Brain pericyte (primary cell): ENCODE data around the gene SPRR2A.
"Not testable (repeated sequence)": the region's sequence is repeated elsewhere in the genome, so short reads cannot be mapped to it uniquely, and the experiment has no call there.

Experiments
- DNase-seq: peaks from one replicate; pipeline ENCODE4 v3.0.0-alpha.2; 2012; ENCODE audit warnings: low read depth, low spot score

SPRR2A gene

GRCh38 chr1:153057375-153057774, at the start of gene SPRR2A:
TSS of gene SPRR2A (minus strand) at chr1:153057512. CDS start at chr1:153056735, 777 bp downstream.
- no peak for DNase-seq

GRCh38 chr1:153100245-153100644, 42.9 kb upstream of the SPRR2A start:
- no peak for DNase-seq

- no peak for DNase-seq
Observed at GRCh38 chr1:153099461-153100045, 42.2 kb upstream of the SPRR2A start.

GRCh38 chr1:153095764-153096163, 38.5 kb upstream of the SPRR2A start:
- no peak for DNase-seq

- no peak for DNase-seq
Observed at GRCh38 chr1:153094426-153094825, 37.1 kb upstream of the SPRR2A start, which contains the start of gene SPRR2E. TSS of gene SPRR2E (minus strand) at chr1:153094526. CDS start at chr1:153093751, 775 bp downstream.

GRCh38 chr1:153087652-153088051, 30.3 kb upstream of the SPRR2A start:
- DNase-seq, result no peak

GRCh38 chr1:153081736-153082135, 24.4 kb upstream of the SPRR2A start:
- no peak for DNase-seq

- DNase-seq, result no peak
Observed at GRCh38 chr1:153072806-153073726, 15.8 kb upstream of the SPRR2A start.

- no peak for DNase-seq
Observed at GRCh38 chr1:153071511-153071910, 14.2 kb upstream of the SPRR2A start, which contains the start of gene SPRR2B. TSS of gene SPRR2B (minus strand) at chr1:153071611. CDS start at chr1:153070839, 772 bp downstream.

GRCh38 chr1:153070243-153070642, 12.9 kb upstream of the SPRR2A start:
- no peak for DNase-seq

GRCh38 chr1:153058826-153059784, 1.8 kb upstream of the SPRR2A start:
- DNase-seq, result no peak

GRCh38 chr1:153058154-153058553, 842 bp upstream of the SPRR2A start:
- no peak for DNase-seq

- not testable (repeated sequence) for DNase-seq
Observed at GRCh38 chr1:153056111-153056510, 1.2 kb downstream of the SPRR2A start.

GRCh38 chr1:153049211-153049610, 8.1 kb downstream of the SPRR2A start:
- no peak for DNase-seq

GRCh38 chr1:153040950-153041631, 16.2 kb downstream of the SPRR2A start, which contains the start of gene SPRR2D:
TSS of gene SPRR2D (minus strand) at chr1:153041120. CDS start at chr1:153040346, 774 bp downstream.
- no peak for DNase-seq

GRCh38 chr1:153035211-153035610, 22.1 kb downstream of the SPRR2A start:
- no peak for DNase-seq

- DNase-seq, result no peak
Observed at GRCh38 chr1:153032677-153033308, 24.5 kb downstream of the SPRR2A start.

GRCh38 chr1:153032073-153032472, 25.2 kb downstream of the SPRR2A start:
- no peak for DNase-seq

GRCh38 chr1:153030895-153031294, 26.4 kb downstream of the SPRR2A start, which contains the start of gene SPRR1B:
TSS of gene SPRR1B (plus strand) at chr1:153031203. CDS start at chr1:153032346, 1,143 bp downstream.
- DNase-seq, result no peak

GRCh38 chr1:153028766-153029165, 28.5 kb downstream of the SPRR2A start:
- no peak for DNase-seq
